H1 (cell line): ENCODE data around the gene C11orf58. TPM values are rescaled to one million over a fixed set of nuclear protein-coding genes. Genes with fewer than 3 reads are reported as not detected.

Experiments used
- CTCF ChIA-PET: fragments of 300-600 bp; sonication (Branson Sonifier 250); formaldehyde crosslinking; loops from one replicate; lab custom pipeline; 2021; ENCODE audit not compliant: partially characterized antibody; lab: Charles Lee
- POLR2A ChIA-PET: fragments of 300-600 bp; sonication (Branson Sonifier 250); formaldehyde crosslinking; loops from one replicate; lab custom pipeline; 2021; ENCODE audit warnings: inconsistent platforms; ENCODE audit not compliant: partially characterized antibody; lab: Charles Lee
- DNase-seq, 2 experiments: peaks; one replicate each; pipeline versions ENCODE4 v3.0.0 to v3.0.0-alpha.2; 2010 to 2022; ENCODE audit warnings: low spot score in 2 of 2, low read depth in 1 of 2, mixed read lengths in 1 of 2
- FAIRE-seq: peaks from 2 replicates; lab custom pipeline; 2011; peaks lifted over from hg19 to GRCh38; lab: Jason Lieb, UNC
- H2AFZ ChIP-seq: 2 replicates; pipeline ENCODE4 v1.8.1; 2012; ENCODE audit warnings: low read length, inconsistent platforms
- H2AK5ac ChIP-seq: 2 replicates; pipeline ENCODE4 v1.6.1; 2013; ENCODE audit warnings: low read depth, low read length
- H2BK120ac ChIP-seq: replicated peaks from 2 replicates; pipeline ENCODE3; 2013; ENCODE audit warnings: low read depth, low read length, inconsistent platforms
- H2BK12ac ChIP-seq: 2 replicates; pipeline ENCODE4 v1.6.1; 2013; ENCODE audit warnings: low read depth, low read length
- H2BK15ac ChIP-seq: 2 replicates; pipeline ENCODE4 v1.6.1; 2013; ENCODE audit warnings: low read length
- H2BK20ac ChIP-seq: 2 replicates; pipeline ENCODE4 v1.6.1; 2013; ENCODE audit warnings: low read length
- H2BK5ac ChIP-seq: 2 replicates; pipeline ENCODE4 v1.6.1; 2013; ENCODE audit warnings: low read depth, low read length
- H3K14ac ChIP-seq: 2 replicates; pipeline ENCODE4 v1.6.1; 2013; ENCODE audit warnings: inconsistent platforms; ENCODE audit not compliant: insufficient read length
- H3K18ac ChIP-seq: 2 replicates; pipeline ENCODE4 v1.6.1; 2013; ENCODE audit warnings: low read length; ENCODE audit errors: extremely low read depth
- H3K23ac ChIP-seq: 2 replicates; pipeline ENCODE4 v1.6.1; 2013; ENCODE audit warnings: inconsistent platforms; ENCODE audit not compliant: insufficient read length
- H3K23me2 ChIP-seq: 2 replicates; pipeline ENCODE4 v1.6.1; 2013; ENCODE audit warnings: low read depth, low read length
- H3K27ac ChIP-seq: 2 replicates; pipeline ENCODE4 v1.6.1; 2011; ENCODE audit warnings: low read depth, low read length, inconsistent platforms
- H3K27me3 ChIP-seq, 4 experiments: replicated peaks in 1 of 4; 1 replicate in 1 of 4; 2 replicates in 3 of 4; pipeline versions ENCODE4 v1.6.1 to v1.8.1; 2011 to 2013; ENCODE audit warnings: low read length in 3 of 4, mild to moderate bottlenecking in 3 of 4, inconsistent platforms in 2 of 4, mixed read lengths in 2 of 4, moderate library complexity in 1 of 4; ENCODE audit not compliant: control insufficient read depth in 3 of 4, insufficient read depth in 3 of 4; ENCODE audit errors: extremely low read depth in 1 of 4
- H3K36me3 ChIP-seq, 4 experiments: 2 replicates each; pipeline versions ENCODE4 v1.6.1 to v1.8.1; 2011 to 2013; ENCODE audit warnings: mild to moderate bottlenecking in 4 of 4, low read length in 3 of 4, moderate library complexity in 2 of 4, control low read depth in 1 of 4, inconsistent platforms in 1 of 4; ENCODE audit not compliant: insufficient read depth in 4 of 4, control insufficient read depth in 2 of 4
- H3K4ac ChIP-seq: replicated peaks from 2 replicates; pipeline ENCODE3; 2013; ENCODE audit warnings: low read length, low read depth, mixed read lengths, inconsistent platforms; ENCODE audit not compliant: insufficient read length
- H3K4me1 ChIP-seq, 4 experiments: replicated peaks in 1 of 4; 1 replicate in 1 of 4; 2 replicates in 3 of 4; pipeline versions ENCODE4 v1.6.1 to v1.8.1; 2011 to 2013; ENCODE audit warnings: low read length in 3 of 4, inconsistent platforms in 2 of 4, mixed read lengths in 1 of 4; ENCODE audit not compliant: insufficient read depth in 4 of 4, control insufficient read depth in 3 of 4
- H3K4me2 ChIP-seq, 2 experiments: 2 replicates each; pipeline versions ENCODE4 v1.6.1 to v1.8.1; 2011 to 2013; ENCODE audit warnings: low read depth in 2 of 2, low read length in 2 of 2, control low read depth in 1 of 2, inconsistent platforms in 1 of 2, mild to moderate bottlenecking in 1 of 2; ENCODE audit not compliant: insufficient read depth in 1 of 2
- H3K4me3 ChIP-seq, 4 experiments: fragments of 200-600, 300-600 bp in 1 of 4; sonication (generic), shearing (Covaris generic), sonication (Bioruptor Twin) in 1 of 4; 2 replicates each; pipeline versions ENCODE4 v1.5.1 to v1.8.1; 2011 to 2016; ENCODE audit warnings: low read length in 4 of 4, low read depth in 3 of 4, control low read depth in 2 of 4, inconsistent platforms in 2 of 4, mild to moderate bottlenecking in 2 of 4, mixed read lengths in 1 of 4, moderate library complexity in 1 of 4; ENCODE audit not compliant: insufficient read depth in 2 of 4; ENCODE audit errors: extremely low read depth in 1 of 4
- H3K56ac ChIP-seq: replicated peaks from 2 replicates; pipeline ENCODE3; 2013; ENCODE audit warnings: low read depth, mild to moderate bottlenecking, mixed read lengths, low read length, inconsistent platforms; ENCODE audit not compliant: insufficient read length
- H3K79me1 ChIP-seq: 2 replicates; pipeline ENCODE4 v1.6.1; 2013; ENCODE audit warnings: low read depth, low read length, control low read depth
- H3K79me2 ChIP-seq, 2 experiments: 2 replicates each; pipeline versions ENCODE4 v1.6.1 to v1.8.1; 2012 to 2013; ENCODE audit warnings: low read length in 2 of 2, mild to moderate bottlenecking in 2 of 2, inconsistent platforms in 1 of 2; ENCODE audit not compliant: insufficient read depth in 2 of 2, control insufficient read depth in 1 of 2
- H3K9ac ChIP-seq, 4 experiments: replicated peaks in 1 of 4; 1 replicate in 1 of 4; 2 replicates in 3 of 4; pipeline versions ENCODE4 v1.6.1 to v1.8.1; 2011 to 2013; ENCODE audit warnings: low read depth in 3 of 4, low read length in 3 of 4, control low read depth in 2 of 4, mild to moderate bottlenecking in 2 of 4, moderate library complexity in 2 of 4, inconsistent platforms in 1 of 4; ENCODE audit errors: extremely low read depth in 1 of 4
- H3K9me3 ChIP-seq, 2 experiments: 2 replicates each; pipeline versions ENCODE4 v1.6.1 to v1.8.1; 2012 to 2013; ENCODE audit warnings: mild to moderate bottlenecking in 2 of 2, moderate library complexity in 2 of 2, control low read depth in 1 of 2, inconsistent platforms in 1 of 2, low read depth in 1 of 2, low read length in 1 of 2, mixed read lengths in 1 of 2; ENCODE audit not compliant: insufficient read depth in 2 of 2
- H4K20me1 ChIP-seq, 2 experiments: replicated peaks in 1 of 2; 2 replicates each; pipeline versions ENCODE3 to v1.8.1; 2011 to 2013; ENCODE audit warnings: inconsistent platforms in 2 of 2, low read length in 2 of 2, mild to moderate bottlenecking in 1 of 2; ENCODE audit not compliant: insufficient read depth in 2 of 2, control insufficient read depth in 1 of 2
- H4K5ac ChIP-seq: 2 replicates; pipeline ENCODE4 v1.6.1; 2013; ENCODE audit warnings: low read length, low read depth, mixed read lengths, inconsistent platforms; ENCODE audit not compliant: insufficient read length
- H4K8ac ChIP-seq: 2 replicates; pipeline ENCODE4 v1.8.0; 2013; ENCODE audit warnings: mild to moderate bottlenecking, moderate library complexity, low read length, inconsistent platforms; ENCODE audit not compliant: insufficient read depth; ENCODE audit errors: extremely low read depth
- H4K91ac ChIP-seq: replicated peaks from 2 replicates; pipeline ENCODE3; 2013; ENCODE audit warnings: low read length, mixed read lengths, inconsistent platforms; ENCODE audit not compliant: insufficient read length
- SP1 ChIP-seq: IDR thresholded peaks from 2 replicates; pipeline ENCODE4 v1.6.1; 2011; ENCODE audit warnings: low read depth, low read length
- WGBS, 2 experiments: shearing (Covaris generic) in 1 of 2; methylation state at CpG; one replicate each; pipeline versions ENCODE4 v1.1.6 to v1.1.7; 2013 to 2015; ENCODE audit warnings: low lambda C conversion rate in 2 of 2, mixed read lengths in 2 of 2, inconsistent platforms in 1 of 2, low coverage in 1 of 2, missing lambda C conversion rate in 1 of 2; ENCODE audit not compliant: insufficient replicate concordance in 2 of 2, insufficient coverage in 1 of 2, insufficient read length in 1 of 2; ENCODE audit errors: extremely low coverage in 1 of 2, missing lambda C conversion rate in 1 of 2; 5-methylcytosine and 5-hydroxymethylcytosine counted together
- polyA plus RNA-seq, 7 experiments: library from polyadenylated mRNA; depleted of rRNA in 3 of 7; stranded (reverse) in 5 of 7; unstranded in 2 of 7; fragments of >200 nt in 5 of 7; fragments of 200-250 nt in 2 of 7; gene quantifications; 1 replicate in 5 of 7; 2 replicates in 1 of 7; 4 replicates in 1 of 7; pipeline versions ENCODE4 v1.2.1 to v1.2.3, GENCODE V29; 2011 to 2013; ENCODE audit warnings: missing spikeins in 2 of 7, mixed read lengths in 2 of 7
- total RNA-seq: library from RNA; stranded (reverse); fragmentation: NEBNext Ultra II Directional; extraction: Animal tissue kit (Norgen Biotek cat#: 25700); gene quantifications from 2 replicates; pipeline ENCODE4 v1.2.1, GENCODE V29; 2021

C11orf58 gene
- total and polyA plus RNA-seq, 2 of the 8 experiments (the other 6 are each of a cell fraction or from before 2014, with no cell fraction given) = 70.7 to 181 TPM

DNA sequence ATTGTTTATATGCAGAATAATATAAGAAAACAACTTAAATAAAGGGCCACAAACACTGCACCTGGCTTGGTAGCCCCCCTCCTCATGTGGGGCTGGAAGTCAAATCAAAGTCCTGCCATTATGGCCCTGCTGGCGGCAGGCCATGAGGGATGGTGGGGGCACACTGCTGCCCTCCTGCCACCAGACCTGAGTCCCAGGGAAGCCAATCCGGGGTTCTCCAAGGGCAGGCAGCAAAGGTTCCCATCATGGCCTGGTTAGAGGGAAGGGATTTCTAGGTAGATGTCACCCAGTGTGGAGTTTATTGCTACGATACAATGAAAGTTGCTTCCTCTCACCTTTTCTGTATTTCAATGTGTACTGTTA lies 39.1 kb downstream of the C11orf58 start:
- Histone ChIP-seq H2AK5ac (no peak overlapping the region), H3K79me2 (no peaks in the 10 kb centered on the region), H3K4me2 (no peak overlapping the region), H3K23me2 (peaks cover 3% of the 10 kb centered on the region; the same call in 1 of the 2 replicates), H3K9ac (no peak overlapping the region), H3K9me3 (no peaks in the 10 kb centered on the region), H3K79me1 (no peaks in the 10 kb centered on the region), H2BK5ac (no peak overlapping the region), H4K91ac (no peak overlapping the region), H4K8ac (no peak overlapping the region), H3K14ac (no peak overlapping the region), H3K36me3 (peaks cover 0 to 4% (median 0%) of the 10 kb centered on the region in 4 experiments; a peak in 1 of 8 replicates), H4K5ac (no peak overlapping the region), H3K56ac (no peak overlapping the region), H2BK15ac (no peak overlapping the region), H3K18ac (no peak overlapping the region), H4K20me1 (no peaks in the 10 kb centered on the region), H2AFZ (no peak overlapping the region), H2BK12ac (no peak overlapping the region), H3K4me3 (no peak overlapping the region), H3K27ac (no peak overlapping the region), H3K4ac (no peak overlapping the region), H3K4me1 (no peaks in the 10 kb centered on the region; a peak in 1 of 7 replicates), H2BK20ac (no peak overlapping the region), H2BK120ac (no peak overlapping the region), H3K23ac (no peak overlapping the region), H3K27me3 (no peaks in the 10 kb centered on the region)
- ChIA-PET CTCF (interaction anchor here (1.8 to 2.2 kb wide), 2 partner anchors 8 to 10 kb away, joined by 12 to 13 read pairs; no protein-coding TSS in a partner anchor), POLR2A (interaction anchor here (0.7 kb wide), 1 partner anchor 300 kb away, joined by 3 read pairs; the partner anchor contains the start of gene RPS13)
- DNase-seq (no peak), FAIRE-seq (no peak)
- 86% methylated on average over 3 of the region's 3 CpGs; no CpG with 5 or more reads in 1 of the 2 experiments for WGBS, 2 experiments
- no peak for TF ChIP-seq SP1
